ENCODE data around the gene MCUB.

The MCUB gene

DNA sequence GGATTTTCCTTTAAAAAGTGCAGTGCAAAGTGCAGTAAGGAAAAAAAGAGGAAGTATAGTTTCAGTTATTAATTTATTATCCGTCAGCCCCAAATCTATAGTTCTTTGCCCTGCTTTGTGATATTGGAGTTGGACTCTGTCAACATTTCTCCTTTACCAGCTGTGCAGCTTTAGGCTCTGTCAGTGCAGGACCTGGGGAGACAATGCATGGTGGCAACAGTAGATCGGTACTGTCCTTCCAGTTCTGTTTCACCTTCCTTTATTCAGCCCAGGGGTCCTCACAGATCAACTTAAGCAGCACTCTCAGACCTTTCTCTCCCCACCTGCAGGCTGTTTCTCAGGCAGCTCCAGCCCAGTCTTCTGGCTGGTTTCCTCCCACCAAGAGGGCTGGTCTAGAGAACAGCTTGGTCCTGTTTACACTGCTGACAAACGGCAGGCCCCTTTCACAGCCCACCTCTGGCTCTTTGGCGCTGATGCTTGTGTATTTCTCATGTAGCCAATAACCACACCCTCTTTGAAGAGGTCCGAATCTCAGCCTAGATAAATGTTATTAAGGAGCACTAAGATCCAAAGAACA, 71.6 kb downstream of the MCUB start:
- 74% methylated on average over 4 of the region's 5 CpGs for WGBS
- Histone ChIP-seq H3K27me3 (ENCODE audit: insufficient read depth, low read length) (no peaks in the 10 kb centered on the region), H3K36me3 (ENCODE audit: insufficient read depth, low read length) (no peaks in the 10 kb centered on the region), H3K9ac (ENCODE audit: low read depth, low read length) (no peak overlapping the region), H3K4me3 (ENCODE audit: low read length) (no peak overlapping the region), H3K4me1 (ENCODE audit: insufficient read depth, low read length) (peaks cover 9% of the 10 kb centered on the region), H3K27ac (ENCODE audit: low read depth, low read length) (no peak overlapping the region), H3K9me3 (ENCODE audit: insufficient read depth, low read depth, low read length) (no peaks in the 10 kb centered on the region)

DNA sequence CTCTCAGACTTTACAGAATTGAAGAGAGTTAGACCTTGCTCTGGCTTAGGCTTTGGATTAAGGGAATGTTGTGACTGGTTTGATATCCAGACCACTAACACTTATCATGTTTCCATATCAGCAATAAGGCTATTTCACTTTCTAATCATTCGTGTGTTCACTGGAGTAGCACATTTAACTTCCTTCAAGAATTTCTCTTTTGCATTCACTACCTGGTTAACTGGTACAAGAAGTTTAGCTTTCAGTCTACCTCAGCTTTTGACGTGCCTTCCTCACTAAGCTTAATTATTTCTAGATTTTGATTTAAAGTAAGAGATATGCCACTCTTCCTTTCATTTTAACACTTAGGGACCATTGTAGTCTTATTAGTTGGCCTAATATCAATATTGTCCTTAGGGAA, 80.6 kb downstream of the MCUB start:
- Histone ChIP-seq H3K4me3 (ENCODE audit: low read length) (no peak overlapping the region), H3K4me1 (ENCODE audit: insufficient read depth, low read length) (peaks cover 11% of the 10 kb centered on the region; the same call in 1 of the 2 replicates), H3K9ac (ENCODE audit: low read depth, low read length) (no peak overlapping the region), H3K9me3 (ENCODE audit: insufficient read depth, low read depth, low read length) (no peaks in the 10 kb centered on the region), H3K36me3 (ENCODE audit: insufficient read depth, low read length) (no peaks in the 10 kb centered on the region), H3K27me3 (ENCODE audit: insufficient read depth, low read length) (no peaks in the 10 kb centered on the region), H3K27ac (ENCODE audit: low read depth, low read length) (no peak overlapping the region)
- WGBS: 90% methylated on average over 2 of the region's 2 CpGs

GRCh38 chr4:109645874-109646710, 86.0 kb downstream of the MCUB start:
- no peak overlapping the region for H3K27ac ChIP-seq (ENCODE audit: low read depth, low read length)
- H3K4me1 ChIP-seq (ENCODE audit: insufficient read depth, low read length): peaks cover 11% of the 10 kb centered on the region; the same call in 1 of the 2 replicates
- H3K27me3 ChIP-seq (ENCODE audit: insufficient read depth, low read length): no peaks in the 10 kb centered on the region
- WGBS: 92% methylated on average over 7 of the region's 7 CpGs
- no peaks in the 10 kb centered on the region for H3K9me3 ChIP-seq (ENCODE audit: insufficient read depth, low read depth, low read length)
- H3K36me3 ChIP-seq (ENCODE audit: insufficient read depth, low read length): no peaks in the 10 kb centered on the region
- no peak overlapping the region for H3K4me3 ChIP-seq (ENCODE audit: low read length)
- H3K9ac ChIP-seq (ENCODE audit: low read depth, low read length): no peak overlapping the region

DNA sequence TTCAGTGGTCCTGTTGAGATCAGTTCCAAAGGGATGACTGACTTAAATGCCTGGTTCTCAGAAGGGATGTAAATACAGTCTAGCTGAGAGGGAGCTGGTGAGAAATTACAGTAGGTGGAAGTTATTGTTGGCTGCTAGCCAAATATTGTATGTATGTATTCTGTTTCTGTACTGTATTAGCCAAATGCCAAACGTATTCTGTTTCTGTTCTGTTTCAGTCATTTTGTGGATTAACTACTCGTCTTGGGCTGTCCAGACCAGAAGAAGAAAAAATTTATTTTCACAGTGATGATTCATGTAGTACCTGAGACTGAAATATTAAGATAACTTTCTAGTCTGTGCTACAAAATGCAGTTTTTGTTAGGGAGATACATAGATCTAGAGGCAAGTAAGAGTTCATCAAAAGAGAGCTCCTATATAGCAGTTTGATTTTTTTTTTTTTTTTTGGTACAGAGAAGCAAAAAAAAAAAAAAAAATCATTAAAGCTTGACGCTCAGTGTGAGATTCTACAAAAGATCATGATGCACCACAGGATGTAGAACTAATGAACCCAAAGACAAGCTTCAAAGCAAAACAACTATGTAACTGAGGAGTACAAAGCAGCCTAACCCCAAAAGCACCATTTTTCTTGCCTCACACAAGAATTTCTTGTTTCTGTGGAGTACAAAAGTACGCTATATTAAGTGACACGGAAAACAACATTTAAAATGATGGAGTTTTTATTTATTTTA, 88.4 kb downstream of the MCUB start:
- Histone ChIP-seq H3K27ac (ENCODE audit: low read depth, low read length) (no peak overlapping the region), H3K9me3 (ENCODE audit: insufficient read depth, low read depth, low read length) (no peaks in the 10 kb centered on the region), H3K36me3 (ENCODE audit: insufficient read depth, low read length) (no peaks in the 10 kb centered on the region), H3K4me1 (ENCODE audit: insufficient read depth, low read length) (no peaks in the 10 kb centered on the region), H3K9ac (ENCODE audit: low read depth, low read length) (no peak overlapping the region), H3K27me3 (ENCODE audit: insufficient read depth, low read length) (no peaks in the 10 kb centered on the region), H3K4me3 (ENCODE audit: low read length) (no peak overlapping the region)
- 87% methylated on average over 3 of the region's 5 CpGs for WGBS

- H3K36me3 ChIP-seq (ENCODE audit: insufficient read depth, low read length): no peaks in the 10 kb centered on the region
- no peaks in the 10 kb centered on the region for H3K27me3 ChIP-seq (ENCODE audit: insufficient read depth, low read length)
- no peaks in the 10 kb centered on the region for H3K4me1 ChIP-seq (ENCODE audit: insufficient read depth, low read length)
- no peak overlapping the region for H3K4me3 ChIP-seq (ENCODE audit: low read length)
- no peak overlapping the region for H3K27ac ChIP-seq (ENCODE audit: low read depth, low read length)
- H3K9me3 ChIP-seq (ENCODE audit: insufficient read depth, low read depth, low read length): no peaks in the 10 kb centered on the region
- no peak overlapping the region for H3K9ac ChIP-seq (ENCODE audit: low read depth, low read length)
- WGBS: 96% methylated on average over 2 of the region's 2 CpGs
Measured at GRCh38 chr4:109648997-109649575, 89.0 kb downstream of the MCUB start.

GRCh38 chr4:109649872-109650271, 89.8 kb downstream of the MCUB start:
- H3K27ac ChIP-seq (ENCODE audit: low read depth, low read length): no peak overlapping the region
- no peak overlapping the region for H3K9ac ChIP-seq (ENCODE audit: low read depth, low read length)
- 91% methylated on average over 1 of the region's 1 CpG for WGBS
- H3K9me3 ChIP-seq (ENCODE audit: insufficient read depth, low read depth, low read length): no peaks in the 10 kb centered on the region
- no peaks in the 10 kb centered on the region for H3K36me3 ChIP-seq (ENCODE audit: insufficient read depth, low read length)
- no peak overlapping the region for H3K4me3 ChIP-seq (ENCODE audit: low read length)
- no peaks in the 10 kb centered on the region for H3K4me1 ChIP-seq (ENCODE audit: insufficient read depth, low read length)
- no peaks in the 10 kb centered on the region for H3K27me3 ChIP-seq (ENCODE audit: insufficient read depth, low read length)

DNA sequence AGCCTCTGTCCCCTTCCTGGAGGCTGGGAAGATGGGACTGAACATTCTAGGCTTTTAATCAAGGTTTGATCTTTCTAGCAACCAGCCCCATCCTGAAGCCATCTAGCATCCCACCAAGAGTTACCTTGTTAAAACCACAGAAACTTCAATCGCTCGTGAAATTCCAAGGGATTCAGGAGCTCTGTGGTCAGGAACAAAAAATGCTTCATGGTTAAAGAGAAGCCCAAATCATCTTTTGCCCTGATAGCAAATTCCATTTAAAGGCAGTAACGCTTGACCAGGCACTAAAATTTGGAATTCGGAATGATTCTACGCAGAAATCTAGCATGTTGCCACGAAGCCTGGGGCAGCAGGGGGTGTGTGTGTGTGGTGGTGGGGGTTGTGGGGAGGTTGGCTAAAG, 95.3 kb downstream of the MCUB start:
- no peaks in the 10 kb centered on the region for H3K4me1 ChIP-seq (ENCODE audit: insufficient read depth, low read length)
- no peaks in the 10 kb centered on the region for H3K27me3 ChIP-seq (ENCODE audit: insufficient read depth, low read length)
- no peak overlapping the region for H3K4me3 ChIP-seq (ENCODE audit: low read length)
- H3K36me3 ChIP-seq (ENCODE audit: insufficient read depth, low read length): no peaks in the 10 kb centered on the region
- H3K9ac ChIP-seq (ENCODE audit: low read depth, low read length): no peak overlapping the region
- WGBS: 70% methylated on average over 6 of the region's 6 CpGs
- H3K9me3 ChIP-seq (ENCODE audit: insufficient read depth, low read depth, low read length): no peaks in the 10 kb centered on the region
- H3K27ac ChIP-seq (ENCODE audit: low read depth, low read length): no peak overlapping the region

- Histone ChIP-seq H3K9me3 (ENCODE audit: insufficient read depth, low read depth, low read length) (no peaks in the 10 kb centered on the region), H3K4me3 (ENCODE audit: low read length) (no peak overlapping the region), H3K27me3 (ENCODE audit: insufficient read depth, low read length) (no peaks in the 10 kb centered on the region), H3K4me1 (ENCODE audit: insufficient read depth, low read length) (peaks cover 4% of the 10 kb centered on the region), H3K36me3 (ENCODE audit: insufficient read depth, low read length) (no peaks in the 10 kb centered on the region), H3K27ac (ENCODE audit: low read depth, low read length) (no peak overlapping the region), H3K9ac (ENCODE audit: low read depth, low read length) (no peak overlapping the region)
- WGBS: 96% methylated on average over 9 of the region's 9 CpGs
Measured at GRCh38 chr4:109657854-109658418, 97.9 kb downstream of the MCUB start.

DNA sequence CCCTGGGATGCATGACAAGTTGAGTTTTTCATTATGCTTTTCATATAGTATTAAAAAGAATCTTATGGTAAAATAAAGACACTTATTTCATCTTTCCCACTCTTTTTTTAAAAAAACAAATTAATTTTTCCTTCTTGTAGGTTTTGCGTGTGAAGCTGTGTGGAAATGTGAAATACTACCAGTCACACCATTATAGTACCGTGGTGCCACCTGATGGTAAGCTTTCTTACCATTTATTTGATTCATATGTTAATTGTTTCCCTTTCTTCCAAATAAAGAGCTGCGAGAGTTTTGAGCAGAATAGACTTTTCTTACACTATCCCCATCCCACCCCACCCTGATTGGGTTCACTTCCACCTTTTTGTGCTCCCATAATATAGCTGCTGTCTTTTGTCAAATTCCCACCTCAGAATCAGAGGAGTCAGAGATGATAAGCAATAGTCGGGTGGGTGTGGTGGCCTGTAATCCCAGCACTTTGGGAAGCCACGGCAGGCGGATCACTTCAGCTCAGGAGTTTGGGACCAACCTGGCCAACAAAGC, 98.9 kb downstream of the MCUB start:
- Histone ChIP-seq H3K4me1 (ENCODE audit: insufficient read depth, low read length) (peaks cover 11% of the 10 kb centered on the region), H3K27ac (ENCODE audit: low read depth, low read length) (no peak overlapping the region), H3K9ac (ENCODE audit: low read depth, low read length) (no peak overlapping the region), H3K36me3 (ENCODE audit: insufficient read depth, low read length) (no peaks in the 10 kb centered on the region), H3K4me3 (ENCODE audit: low read length) (no peak overlapping the region), H3K9me3 (ENCODE audit: insufficient read depth, low read depth, low read length) (no peaks in the 10 kb centered on the region), H3K27me3 (ENCODE audit: insufficient read depth, low read length) (no peaks in the 10 kb centered on the region)
- WGBS: 76% methylated on average over 4 of the region's 6 CpGs

DNA sequence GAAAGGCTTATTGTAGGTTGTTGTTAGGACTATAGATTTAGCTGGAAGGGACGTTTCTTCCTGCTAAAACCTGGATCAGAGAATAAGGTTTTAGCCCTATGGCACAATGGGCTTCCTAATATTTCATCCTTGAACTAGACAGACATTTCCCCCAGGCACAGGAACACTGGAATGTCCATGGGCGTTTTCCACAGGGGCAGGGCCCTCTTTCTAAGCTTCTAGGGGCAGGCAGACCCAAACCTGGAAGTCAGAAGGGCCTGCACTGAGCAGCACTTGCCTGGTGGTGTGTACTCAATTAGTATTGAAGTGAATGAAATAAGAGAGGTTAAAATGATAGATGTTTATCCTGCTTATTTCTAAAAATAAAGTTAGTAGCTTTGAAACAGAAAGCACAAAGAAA, 102.1 kb downstream of the MCUB start:
- H3K9me3 ChIP-seq (ENCODE audit: insufficient read depth, low read depth, low read length): no peaks in the 10 kb centered on the region
- 81% methylated on average over 2 of the region's 2 CpGs for WGBS

More for the DNA sequence above, 102.1 kb downstream of the MCUB start:
- no peak overlapping the region for H3K27ac ChIP-seq (ENCODE audit: low read depth, low read length)
- no peaks in the 10 kb centered on the region for H3K36me3 ChIP-seq (ENCODE audit: insufficient read depth, low read length)
- H3K4me3 ChIP-seq (ENCODE audit: low read length): no peak overlapping the region
- H3K9ac ChIP-seq (ENCODE audit: low read depth, low read length): no peak overlapping the region
- H3K4me1 ChIP-seq (ENCODE audit: insufficient read depth, low read length): peaks cover 11% of the 10 kb centered on the region
- no peaks in the 10 kb centered on the region for H3K27me3 ChIP-seq (ENCODE audit: insufficient read depth, low read length)

Data from HUES64 (cell line).